Type B pancreatic cell (in vitro differentiated cells): ENCODE measurements around the gene PTGES3L. TPM values are rescaled to one million over a fixed set of nuclear protein-coding genes. Genes with fewer than 3 reads are reported as not detected.

ENCODE experiments used
- DNase-seq: peaks from one replicate; pipeline ENCODE4 v3.0.0; 2021; ENCODE audit warnings: mixed read lengths; ENCODE audit not compliant: unreplicated experiment; ENCODE audit errors: extremely low spot score
- H3K27ac Mint-ChIP-seq: 2 replicates; pipeline ENCODE4 v1.8.0; 2021; ENCODE audit warnings: mild to moderate bottlenecking, mixed read lengths
- H3K27me3 Mint-ChIP-seq: 2 replicates; pipeline ENCODE4 v1.8.0; 2021; ENCODE audit warnings: mixed read lengths
- H3K36me3 Mint-ChIP-seq: 2 replicates; pipeline ENCODE4 v1.8.0; 2021; ENCODE audit warnings: mixed read lengths
- H3K4me1 Mint-ChIP-seq: one replicate; pipeline ENCODE4 v1.8.0; 2021; ENCODE audit warnings: mixed read lengths; ENCODE audit not compliant: unreplicated experiment
- H3K4me3 Mint-ChIP-seq: 2 replicates; pipeline ENCODE4 v1.8.0; 2021; ENCODE audit warnings: mild to moderate bottlenecking, mixed read lengths
- H3K9me3 Mint-ChIP-seq: 2 replicates; pipeline ENCODE4 v1.8.0; 2021; ENCODE audit warnings: mixed read lengths
- total RNA-seq: library from RNA; stranded (reverse); gene quantifications from 2 replicates; pipeline ENCODE4 v1.2.1, GENCODE V29; 2021; ENCODE audit warnings: low replicate concordance
- TF ChIP-seq, protein P1 (sequence below): fragments of 200-600 bp; sonication (generic); conservative IDR thresholded peaks from 2 replicates; pipeline ENCODE4 v1.5.0; 2021; ENCODE audit warnings: antibody characterized with exemption, mild to moderate bottlenecking

Gene PTGES3L
- total RNA-seq, 1 donor from 2014 or later: 1.5 TPM

DNA sequence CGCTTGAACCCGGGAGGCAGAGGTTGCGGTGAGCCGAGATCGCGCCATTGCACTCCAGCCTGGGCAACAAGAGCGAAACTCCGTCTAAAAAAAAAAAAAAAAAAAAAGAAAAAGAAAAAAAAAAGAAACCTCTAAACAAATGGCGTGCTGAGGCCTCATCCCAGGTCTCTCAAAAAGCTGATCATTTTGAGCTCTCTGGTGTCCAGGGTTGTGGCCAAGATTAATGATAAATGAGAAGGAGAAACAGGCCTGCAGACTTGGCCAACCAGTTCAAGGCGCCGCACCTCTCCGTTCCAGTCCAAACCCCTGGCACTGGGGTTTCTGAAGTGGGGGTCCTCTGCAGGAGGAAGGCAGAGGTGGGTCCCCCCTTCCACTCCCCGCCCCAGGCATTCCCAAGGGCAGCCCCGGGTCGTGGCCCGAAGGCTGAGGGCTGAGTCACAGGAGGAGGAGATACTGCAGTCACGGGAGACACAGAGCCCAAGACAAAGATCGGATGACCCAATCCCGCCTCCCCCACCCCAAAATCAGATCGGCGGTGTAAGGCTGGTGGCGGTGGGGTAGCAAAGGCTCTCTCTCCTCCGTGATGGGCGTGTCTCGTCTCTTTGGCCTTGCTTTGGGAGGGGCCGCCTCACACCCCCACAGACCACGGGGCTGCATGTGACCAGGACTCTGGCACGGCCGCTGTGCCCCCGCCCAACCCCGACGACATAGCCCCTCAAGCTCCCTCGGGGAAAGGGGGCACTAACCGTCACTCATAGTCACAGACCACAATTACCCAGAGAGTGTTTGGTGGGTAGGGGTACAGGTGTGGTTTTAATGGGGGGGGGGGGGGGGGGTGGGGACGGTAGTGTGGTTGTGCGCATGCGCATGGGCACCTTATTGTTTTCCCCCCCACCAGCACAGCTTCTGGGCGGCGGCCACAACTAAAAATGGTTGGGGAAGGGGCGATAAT, 41.2 kb upstream of the PTGES3L start:
- no peak for DNase-seq
- peaks cover 35% of the 10 kb centered on the region for H3K4me1 Mint-ChIP-seq
- no peaks in the 10 kb centered on the region for H3K9me3 Mint-ChIP-seq
- H3K27ac Mint-ChIP-seq: peak overlapping the region; percentile 98
- TF ChIP-seq, protein P1, sequence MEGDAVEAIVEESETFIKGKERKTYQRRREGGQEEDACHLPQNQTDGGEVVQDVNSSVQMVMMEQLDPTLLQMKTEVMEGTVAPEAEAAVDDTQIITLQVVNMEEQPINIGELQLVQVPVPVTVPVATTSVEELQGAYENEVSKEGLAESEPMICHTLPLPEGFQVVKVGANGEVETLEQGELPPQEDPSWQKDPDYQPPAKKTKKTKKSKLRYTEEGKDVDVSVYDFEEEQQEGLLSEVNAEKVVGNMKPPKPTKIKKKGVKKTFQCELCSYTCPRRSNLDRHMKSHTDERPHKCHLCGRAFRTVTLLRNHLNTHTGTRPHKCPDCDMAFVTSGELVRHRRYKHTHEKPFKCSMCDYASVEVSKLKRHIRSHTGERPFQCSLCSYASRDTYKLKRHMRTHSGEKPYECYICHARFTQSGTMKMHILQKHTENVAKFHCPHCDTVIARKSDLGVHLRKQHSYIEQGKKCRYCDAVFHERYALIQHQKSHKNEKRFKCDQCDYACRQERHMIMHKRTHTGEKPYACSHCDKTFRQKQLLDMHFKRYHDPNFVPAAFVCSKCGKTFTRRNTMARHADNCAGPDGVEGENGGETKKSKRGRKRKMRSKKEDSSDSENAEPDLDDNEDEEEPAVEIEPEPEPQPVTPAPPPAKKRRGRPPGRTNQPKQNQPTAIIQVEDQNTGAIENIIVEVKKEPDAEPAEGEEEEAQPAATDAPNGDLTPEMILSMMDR: no peak
- H3K27me3 Mint-ChIP-seq: peaks cover 4% of the 10 kb centered on the region
- H3K4me3 Mint-ChIP-seq: peak overlapping the region; percentile 93
- peaks cover 4% of the 10 kb centered on the region for H3K36me3 Mint-ChIP-seq

DNA sequence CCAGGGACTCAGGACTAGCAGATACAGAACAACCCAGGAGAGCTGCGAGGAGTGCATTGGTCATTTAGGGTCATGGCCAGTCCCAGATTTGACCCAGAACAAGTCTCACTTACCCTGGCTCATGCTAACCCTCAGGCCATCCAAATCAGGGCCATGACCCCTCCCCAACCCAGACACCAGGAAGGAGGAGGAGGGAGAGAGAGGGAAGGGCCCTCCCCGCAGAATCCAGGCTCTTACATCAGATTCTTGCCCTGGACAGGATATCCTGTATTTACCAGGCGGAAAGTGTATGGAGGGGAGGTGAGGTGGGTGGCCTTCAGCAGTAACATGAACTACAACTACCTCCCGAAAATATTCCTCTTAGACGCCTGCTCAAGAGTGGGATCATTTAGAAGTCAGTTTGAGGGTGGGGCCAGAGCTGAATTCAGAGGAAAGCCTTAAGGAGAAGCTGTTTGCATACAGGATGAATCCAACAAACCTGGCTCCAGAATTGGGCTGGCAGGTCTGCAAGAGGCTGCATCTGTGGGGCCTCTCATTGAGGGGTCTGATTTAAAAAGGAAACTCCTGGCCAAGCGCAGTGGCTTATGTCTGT, 40.2 kb upstream of the PTGES3L start:
- Mint-ChIP-seq H3K9me3 (no peaks in the 10 kb centered on the region), H3K27ac (peak overlapping the region; percentile 98), H3K4me3 (peak overlapping the region; percentile 93), H3K27me3 (peaks cover 4% of the 10 kb centered on the region), H3K4me1 (peaks cover 36% of the 10 kb centered on the region), H3K36me3 (peaks cover 8% of the 10 kb centered on the region)
- DNase-seq: no peak
- TF ChIP-seq, protein P1: no peak

DNA sequence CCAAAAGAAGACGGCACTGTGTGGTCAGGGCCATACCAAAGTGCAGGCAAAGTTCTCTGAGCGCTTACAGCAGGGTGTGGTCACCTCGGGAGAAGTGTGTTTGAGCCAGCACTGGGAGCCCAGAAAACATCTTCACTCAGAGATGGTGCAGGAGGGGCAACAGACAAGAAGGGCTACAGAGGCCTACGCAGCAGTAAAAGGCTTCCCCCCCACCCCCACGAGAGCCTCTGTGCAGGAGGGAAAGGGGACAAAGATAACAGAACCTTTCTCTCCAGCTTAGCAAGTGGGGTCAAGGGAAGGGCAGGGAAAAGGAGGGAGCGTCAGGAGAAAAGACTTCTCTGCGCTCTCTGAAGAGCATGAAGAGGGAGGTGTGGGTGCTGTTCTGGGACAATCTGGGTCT, 39.5 kb upstream of the PTGES3L start:
- H3K4me1 Mint-ChIP-seq: peaks cover 36% of the 10 kb centered on the region
- DNase-seq: no peak

DNA sequence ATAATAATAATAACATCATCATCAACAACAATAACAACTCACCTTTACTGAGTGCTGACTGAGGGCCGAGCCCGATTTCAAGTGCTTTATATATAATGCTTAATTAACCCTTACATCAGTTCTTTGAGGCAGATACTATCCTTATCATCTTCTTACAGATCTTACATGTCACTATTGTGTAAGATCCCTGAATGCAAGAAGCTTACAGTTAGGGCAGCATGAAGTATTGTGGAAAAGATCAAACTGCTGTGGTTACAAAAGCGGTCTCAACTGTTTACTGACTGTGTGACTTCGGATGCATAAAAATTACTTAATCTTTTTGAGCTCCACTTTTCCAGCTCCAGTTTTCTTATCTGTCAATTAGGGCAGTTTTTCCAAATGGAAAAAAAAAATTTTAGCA, 39.1 kb upstream of the PTGES3L start:
- H3K4me3 Mint-ChIP-seq: peak overlapping the region; percentile 77
- peaks cover 33% of the 10 kb centered on the region for H3K4me1 Mint-ChIP-seq
- H3K9me3 Mint-ChIP-seq: no peaks in the 10 kb centered on the region
- TF ChIP-seq, protein P1: no peak
- H3K27ac Mint-ChIP-seq: peak overlapping the region; percentile 52
- H3K27me3 Mint-ChIP-seq: no peaks in the 10 kb centered on the region
- H3K36me3 Mint-ChIP-seq: peaks cover 11% of the 10 kb centered on the region
- no peak for DNase-seq

More for the DNA sequence above, 39.5 kb upstream of the PTGES3L start:
- peak overlapping the region; percentile 93 for H3K4me3 Mint-ChIP-seq
- H3K27me3 Mint-ChIP-seq: peaks cover 2% of the 10 kb centered on the region
- H3K36me3 Mint-ChIP-seq: peaks cover 11% of the 10 kb centered on the region
- H3K9me3 Mint-ChIP-seq: no peaks in the 10 kb centered on the region
- TF ChIP-seq, protein P1: no peak
- peak overlapping the region; percentile 98 for H3K27ac Mint-ChIP-seq

DNA sequence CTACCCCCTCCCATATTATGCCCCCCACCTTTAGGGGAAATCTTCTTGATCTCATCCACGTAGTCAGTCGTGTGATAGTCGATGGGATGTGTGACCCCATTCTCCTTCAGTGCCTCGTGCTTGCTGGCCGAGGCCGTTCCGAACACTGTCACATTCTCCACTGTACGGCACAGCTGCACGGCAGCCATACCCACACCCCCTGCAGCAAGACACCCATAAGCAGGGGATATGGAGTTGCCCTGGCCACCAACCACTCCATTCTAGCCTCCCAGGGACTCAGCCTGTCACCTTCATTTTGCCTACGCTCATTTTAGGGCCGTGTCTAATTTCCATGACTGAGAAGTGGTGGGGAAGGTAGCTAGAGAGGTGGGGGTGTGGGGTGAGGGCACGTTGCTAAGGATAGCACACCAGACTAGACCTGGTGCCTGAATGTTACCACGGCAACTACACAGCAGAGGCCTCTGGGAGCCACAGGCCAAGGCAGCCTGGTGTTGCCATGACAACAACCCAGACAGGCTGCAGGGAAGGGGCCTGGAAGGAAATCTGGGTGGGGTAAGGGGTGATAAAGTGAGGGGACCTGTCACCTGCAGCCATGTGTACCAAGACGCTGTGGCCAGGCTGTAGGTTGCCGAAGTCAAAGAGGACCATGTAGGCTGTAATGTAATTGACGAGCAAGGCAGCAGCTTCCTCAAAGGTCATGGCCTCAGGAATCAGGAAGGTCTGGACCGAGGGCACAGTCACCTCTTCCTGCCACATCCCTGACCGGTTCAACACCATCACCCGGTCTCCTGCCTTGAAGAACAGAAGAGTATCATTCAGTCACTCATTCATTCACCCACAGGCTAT, 38.4 kb upstream of the PTGES3L start:
- no peak for DNase-seq
- TF ChIP-seq, protein P1: no peak
- Mint-ChIP-seq H3K36me3 (peaks cover 11% of the 10 kb centered on the region), H3K27me3 (no peaks in the 10 kb centered on the region), H3K9me3 (no peaks in the 10 kb centered on the region), H3K4me3 (peak overlapping the region; percentile 77), H3K4me1 (peaks cover 33% of the 10 kb centered on the region), H3K27ac (peak overlapping the region; percentile 52)
